ENCODE results near the gene LTA4H.

DNA sequence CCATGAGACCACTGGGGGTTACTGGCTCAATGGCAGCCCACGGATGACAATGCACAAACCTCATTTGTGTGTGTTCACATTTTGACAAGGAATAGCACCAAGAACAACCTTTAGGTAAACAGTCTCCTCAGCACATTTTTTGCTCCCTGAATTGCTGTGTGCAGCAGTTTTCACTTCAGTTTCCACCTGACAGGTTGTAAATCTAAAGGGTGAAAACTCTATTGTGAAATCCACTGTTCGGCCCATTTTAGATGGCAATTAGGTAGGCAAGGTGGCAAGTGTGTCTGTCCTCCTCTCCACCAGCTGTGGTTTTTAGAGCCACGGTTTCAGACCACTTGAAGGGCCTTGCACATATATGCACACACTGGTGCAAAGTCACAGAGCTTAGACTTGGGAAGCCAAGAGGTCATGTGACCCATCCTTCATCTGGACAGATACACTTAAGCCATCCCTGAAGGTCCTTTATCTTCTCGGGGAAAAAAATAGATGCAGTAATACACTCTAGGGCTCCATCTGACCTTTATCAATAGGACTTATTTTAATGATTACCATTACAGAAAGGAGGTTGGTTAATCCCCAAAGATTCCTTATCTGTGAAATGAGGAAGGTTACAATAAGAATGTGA lies 62.4 kb downstream of the LTA4H start:
- TF ChIP-seq, protein P1, sequence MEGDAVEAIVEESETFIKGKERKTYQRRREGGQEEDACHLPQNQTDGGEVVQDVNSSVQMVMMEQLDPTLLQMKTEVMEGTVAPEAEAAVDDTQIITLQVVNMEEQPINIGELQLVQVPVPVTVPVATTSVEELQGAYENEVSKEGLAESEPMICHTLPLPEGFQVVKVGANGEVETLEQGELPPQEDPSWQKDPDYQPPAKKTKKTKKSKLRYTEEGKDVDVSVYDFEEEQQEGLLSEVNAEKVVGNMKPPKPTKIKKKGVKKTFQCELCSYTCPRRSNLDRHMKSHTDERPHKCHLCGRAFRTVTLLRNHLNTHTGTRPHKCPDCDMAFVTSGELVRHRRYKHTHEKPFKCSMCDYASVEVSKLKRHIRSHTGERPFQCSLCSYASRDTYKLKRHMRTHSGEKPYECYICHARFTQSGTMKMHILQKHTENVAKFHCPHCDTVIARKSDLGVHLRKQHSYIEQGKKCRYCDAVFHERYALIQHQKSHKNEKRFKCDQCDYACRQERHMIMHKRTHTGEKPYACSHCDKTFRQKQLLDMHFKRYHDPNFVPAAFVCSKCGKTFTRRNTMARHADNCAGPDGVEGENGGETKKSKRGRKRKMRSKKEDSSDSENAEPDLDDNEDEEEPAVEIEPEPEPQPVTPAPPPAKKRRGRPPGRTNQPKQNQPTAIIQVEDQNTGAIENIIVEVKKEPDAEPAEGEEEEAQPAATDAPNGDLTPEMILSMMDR (IDR thresholded peaks at IDR 0.05), result no peak
- no peak for TF ChIP-seq EZH2 (IDR thresholded peaks at IDR 0.05)
